CD14-positive monocyte (primary cell): ENCODE data around the gene FXYD5. TPM values are rescaled to one million over a fixed set of nuclear protein-coding genes. Genes with fewer than 3 reads are reported as not detected.

Source experiments
- DNase-seq, 3 donors: peaks; one replicate each; pipeline ENCODE4 v3.0.0-alpha.2; 2011 to 2022
- H2AFZ ChIP-seq: 2 replicates; pipeline ENCODE4 v1.6.0; 2012; ENCODE audit warnings: mild to moderate bottlenecking, low read depth, low read length, inconsistent platforms; ENCODE audit not compliant: insufficient read depth, poor library complexity, severe bottlenecking
- H3K27ac ChIP-seq, 2 donors: 1 replicate in 1 of 2; 2 replicates in 1 of 2; pipeline ENCODE4 v1.5.1; 2012 to 2013; ENCODE audit warnings: low read length in 2 of 2, control low read depth in 1 of 2, inconsistent platforms in 1 of 2, low read depth in 1 of 2, mild to moderate bottlenecking in 1 of 2
- H3K27me3 ChIP-seq, 2 donors: one replicate each; pipeline versions ENCODE4 v1.6.0 to v1.6.1; 2011 to 2013; ENCODE audit warnings: low read length in 2 of 2; ENCODE audit not compliant: control insufficient read depth in 2 of 2, insufficient read depth in 2 of 2
- H3K36me3 ChIP-seq, 2 donors: replicated peaks in 1 of 2; 1 replicate in 1 of 2; 2 replicates in 1 of 2; pipeline versions ENCODE4 v1.5.1 to v1.6.1; 2012 to 2013; ENCODE audit warnings: low read length in 2 of 2, control low read depth in 1 of 2, inconsistent platforms in 1 of 2, mild to moderate bottlenecking in 1 of 2; ENCODE audit not compliant: insufficient read depth in 2 of 2, control insufficient read depth in 1 of 2
- H3K4me1 ChIP-seq, 2 donors: 1 replicate in 1 of 2; 2 replicates in 1 of 2; pipeline versions ENCODE4 v1.5.1 to v1.6.1; 2012 to 2013; ENCODE audit warnings: low read length in 2 of 2, control low read depth in 1 of 2, inconsistent platforms in 1 of 2, mild to moderate bottlenecking in 1 of 2, moderate library complexity in 1 of 2; ENCODE audit not compliant: insufficient read depth in 2 of 2, control insufficient read depth in 1 of 2
- H3K4me2 ChIP-seq: replicated peaks from 2 replicates; pipeline ENCODE3; 2012; ENCODE audit warnings: low read length, moderate library complexity, mild to moderate bottlenecking; ENCODE audit not compliant: poor library complexity, severe bottlenecking; ENCODE audit errors: extremely low read depth
- H3K4me3 ChIP-seq, 3 experiments: fragments of 200-600 bp in 1 of 3; sonication (generic) in 1 of 3; replicated peaks in 1 of 3; 1 replicate in 2 of 3; 2 replicates in 1 of 3; pipeline ENCODE4 v1.5.1; 2011 to 2013; ENCODE audit warnings: low read length in 3 of 3, mild to moderate bottlenecking in 3 of 3, control low read depth in 2 of 3, low read depth in 2 of 3, inconsistent platforms in 1 of 3, moderate library complexity in 1 of 3
- H3K79me2 ChIP-seq: 2 replicates; pipeline ENCODE4 v1.6.0; 2012; ENCODE audit warnings: mild to moderate bottlenecking, control low read depth, inconsistent platforms, low read length, moderate library complexity; ENCODE audit not compliant: insufficient read depth
- H3K9ac ChIP-seq: 2 replicates; pipeline ENCODE4 v1.6.0; 2017; ENCODE audit warnings: low read length, mild to moderate bottlenecking; ENCODE audit not compliant: insufficient read depth, poor library complexity, severe bottlenecking
- H3K9me3 ChIP-seq, 2 donors: replicated peaks in 1 of 2; 1 replicate in 1 of 2; 2 replicates in 1 of 2; pipeline versions ENCODE4 v1.5.1 to v1.6.1; 2012 to 2013; ENCODE audit warnings: low read length in 2 of 2, control low read depth in 1 of 2; ENCODE audit not compliant: control insufficient read depth in 1 of 2, insufficient read depth in 1 of 2
- H4K20me1 ChIP-seq: 2 replicates; pipeline ENCODE4 v1.6.0; 2012; ENCODE audit warnings: mild to moderate bottlenecking, low read length, control low read depth, moderate library complexity; ENCODE audit not compliant: insufficient read depth
- H3K27ac Mint-ChIP-seq, 7 donors: one replicate each; pipeline ENCODE4 v1.8.0; 2020; ENCODE audit warnings: mild to moderate bottlenecking in 7 of 7, mixed read lengths in 7 of 7, moderate library complexity in 6 of 7, inconsistent platforms in 2 of 7
- H3K27me3 Mint-ChIP-seq, 3 donors: one replicate each; pipeline ENCODE4 v1.8.0; 2021 to 2022; ENCODE audit warnings: low read depth in 3 of 3, mild to moderate bottlenecking in 3 of 3, mixed read lengths in 3 of 3, moderate library complexity in 3 of 3, inconsistent platforms in 1 of 3
- H3K36me3 Mint-ChIP-seq, 2 donors: one replicate each; pipeline ENCODE4 v1.8.0; 2020; ENCODE audit warnings: mixed read lengths in 2 of 2, inconsistent platforms in 1 of 2, mild to moderate bottlenecking in 1 of 2
- H3K4me1 Mint-ChIP-seq: one replicate; pipeline ENCODE4 v1.8.0; 2020; ENCODE audit warnings: mild to moderate bottlenecking, mixed read lengths
- H3K4me3 Mint-ChIP-seq, 2 donors: one replicate each; pipeline ENCODE4 v1.8.0; 2020; ENCODE audit warnings: mild to moderate bottlenecking in 2 of 2, mixed read lengths in 2 of 2, moderate library complexity in 1 of 2
- H3K9me3 Mint-ChIP-seq, 7 donors: one replicate each; pipeline ENCODE4 v1.8.0; 2020 to 2022; ENCODE audit warnings: mixed read lengths in 7 of 7, mild to moderate bottlenecking in 6 of 7, moderate library complexity in 6 of 7, inconsistent platforms in 2 of 7
- CTCF ChIP-seq: fragments of 200-600 bp; IDR thresholded peaks from one replicate; pipeline ENCODE4 v1.8.0; 2022; ENCODE audit warnings: antibody characterized with exemption, mild to moderate bottlenecking
- WGBS: methylation state at CpG from one replicate; pipeline ENCODE4 v1.1.5; 2013; ENCODE audit warnings: missing lambda C conversion rate; ENCODE audit not compliant: insufficient coverage; 5-methylcytosine and 5-hydroxymethylcytosine counted together
- intact Hi-C, 2 donors: fragments of 100-400 bp; cut with micrococcal nuclease; formaldehyde crosslinking; loops; one replicate each; pipeline versions ENCODE4 v1.15.0 to v1.15.1; 2023
- polyA plus RNA-seq, 3 donors: library from polyadenylated mRNA; depleted of rRNA in 1 of 3; unstranded in 2 of 3; stranded (reverse) in 1 of 3; fragments of 300-500 nt in 2 of 3; fragments of >200 nt in 1 of 3; fragmentation: Illumina TruSeq in 2 of 3; gene quantifications; 1 replicate in 2 of 3; 2 replicates in 1 of 3; pipeline ENCODE4 v1.2.3, GENCODE V29; 2012 to 2021

The FXYD5 gene
- polyA plus RNA-seq, 3 donors = 204 to 673 (median 312) TPM

DNA sequence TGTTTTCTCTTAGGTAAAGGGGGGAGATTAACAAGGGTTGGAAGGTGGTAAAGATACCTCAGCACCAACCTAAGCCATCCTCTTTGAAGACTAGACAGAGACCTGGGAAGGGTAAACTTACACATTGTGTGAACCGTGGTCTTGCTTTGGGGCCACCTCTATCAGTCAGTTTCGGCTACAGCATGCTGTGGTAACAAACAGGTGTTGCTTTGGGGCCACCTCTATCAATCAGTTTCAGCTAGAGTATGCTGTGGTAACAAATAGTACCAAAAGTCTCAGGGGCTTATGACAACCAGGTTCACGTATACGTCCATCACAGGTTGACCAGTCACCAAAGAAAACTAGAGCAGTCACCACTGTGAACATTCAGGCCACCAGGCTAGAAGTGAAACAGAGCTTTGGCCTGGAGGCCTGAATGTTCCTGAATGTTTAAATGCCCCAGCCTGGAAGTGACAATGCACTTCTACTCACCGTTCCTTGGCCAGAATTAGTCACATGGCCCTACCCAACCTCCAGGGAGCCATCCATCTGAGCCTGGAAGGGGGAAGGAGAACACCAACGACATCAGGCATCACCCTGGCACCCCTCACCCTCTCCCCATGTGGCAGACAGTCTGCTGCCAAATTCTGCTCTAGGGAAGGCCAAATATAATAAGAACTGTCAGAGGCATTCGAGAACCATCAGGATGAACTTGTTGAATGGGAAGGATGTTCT lies 7.6 kb upstream of the FXYD5 start:
- no peak for TF ChIP-seq CTCF
- no peak overlapping the region for H3K4me2 ChIP-seq
- peak overlapping the region; percentile 20 to 26 for H3K27ac ChIP-seq
- Mint-ChIP-seq H3K4me1 (peaks cover 44% of the 10 kb centered on the region), H3K27ac (peak overlapping the region; percentile 5 to 81 (median 59)), H3K9me3 (peaks cover 0 to 13% (median 0%) of the 10 kb centered on the region in 7 donors), H3K4me3 (peak overlapping the region in 1 of 2 donors; percentile 35), H3K27me3 (peaks cover 29 to 35% (median 32%) of the 10 kb centered on the region in 3 donors), H3K36me3 (peaks cover 0 to 12% of the 10 kb centered on the region in 2 donors)
- peaks cover 0 to 8% of the 10 kb centered on the region in 2 donors for H3K9me3 ChIP-seq
- peaks cover 26 to 41% of the 10 kb centered on the region in 2 donors for H3K4me1 ChIP-seq
- no peaks in the 10 kb centered on the region for H4K20me1 ChIP-seq
- H3K4me3 ChIP-seq = no peak overlapping the region
- peak; percentile 57 to 71 (median 65) for DNase-seq
- peak overlapping the region; percentile 22 for H2AFZ ChIP-seq
- H3K9ac ChIP-seq = no peak overlapping the region
- H3K79me2 ChIP-seq = no peaks in the 10 kb centered on the region
- 78% methylated on average over 2 of the region's 7 CpGs for WGBS
- H3K27me3 ChIP-seq = peaks cover 23 to 33% of the 10 kb centered on the region in 2 donors
- intact Hi-C loops = no loop called here
- H3K36me3 ChIP-seq = no peaks in the 10 kb centered on the region

DNA sequence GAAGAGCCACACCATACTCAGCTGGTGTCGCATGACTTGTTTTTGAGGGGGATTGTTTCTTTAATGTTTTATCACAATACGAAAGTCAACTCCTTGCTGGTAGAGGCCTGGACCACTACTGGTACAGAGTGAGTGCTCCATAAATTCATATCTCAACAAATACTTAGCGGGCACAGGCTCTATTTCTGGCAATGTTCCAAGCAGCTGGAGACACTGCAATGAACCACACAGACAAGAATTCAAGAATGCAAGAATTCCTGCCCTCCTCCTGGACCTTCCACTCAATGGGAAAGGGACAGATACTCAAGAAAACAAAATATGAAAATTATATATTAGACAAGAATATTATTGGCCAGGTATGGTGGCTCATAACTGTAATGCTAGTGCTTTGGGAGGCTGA lies 5.1 kb upstream of the FXYD5 start:
- Mint-ChIP-seq H3K9me3 (peaks cover 0 to 3% (median 0%) of the 10 kb centered on the region in 7 donors), H3K36me3 (peaks cover 0 to 12% of the 10 kb centered on the region in 2 donors)
- H3K4me2 ChIP-seq = no peak overlapping the region

More for the DNA sequence above, 5.1 kb upstream of the FXYD5 start:
- intact Hi-C loops = no loop called here
- 100% methylated on average over 1 of the region's 3 CpGs for WGBS
- peaks cover 40 to 55% of the 10 kb centered on the region in 2 donors for H3K4me1 ChIP-seq
- H3K4me3 ChIP-seq = no peak overlapping the region
- DNase-seq = no peak
- no peaks in the 10 kb centered on the region for H4K20me1 ChIP-seq
- peaks cover 11% of the 10 kb centered on the region for H3K79me2 ChIP-seq
- no peak overlapping the region for H3K27ac ChIP-seq
- H2AFZ ChIP-seq = no peak overlapping the region
- peaks cover 55% of the 10 kb centered on the region for H3K4me1 Mint-ChIP-seq
- peaks cover 12 to 14% (median 14%) of the 10 kb centered on the region in 3 donors for H3K27me3 Mint-ChIP-seq
- no peaks in the 10 kb centered on the region for H3K9me3 ChIP-seq
- no peak overlapping the region for H3K4me3 Mint-ChIP-seq
- H3K36me3 ChIP-seq = no peaks in the 10 kb centered on the region
- no peak for TF ChIP-seq CTCF
- no peak overlapping the region for H3K9ac ChIP-seq
- no peak overlapping the region for H3K27ac Mint-ChIP-seq
- peaks cover 4 to 10% of the 10 kb centered on the region in 2 donors for H3K27me3 ChIP-seq
